Stimulated activated CD4-positive, alpha-beta T cell treated with anti-CD3 and anti-CD28 coated beads, Interleukin-1b, Interleukin-23, amount 100 ng/mL, for 24 hours (primary cell): Measurements from ENCODE around the gene ITIH4.

Experiments used
- DNase-seq, 4 experiments: peaks; one replicate each; pipeline ENCODE4 v3.0.0-alpha.2; 2020; ENCODE audit warnings: low read depth in 4 of 4, low spot score in 1 of 4

The ITIH4 gene

GRCh38 chr3:52849656-52850055, 19.2 kb upstream of the ITIH4 start:
- DNase-seq, result no peak

GRCh38 chr3:52848617-52849016, 18.1 kb upstream of the ITIH4 start:
- DNase-seq, result no peak

GRCh38 chr3:52847726-52848125, 17.3 kb upstream of the ITIH4 start:
- DNase-seq, result no peak

GRCh38 chr3:52847241-52847640, 16.8 kb upstream of the ITIH4 start:
- DNase-seq, result no peak

GRCh38 chr3:52846432-52846965, 16.0 kb upstream of the ITIH4 start:
- DNase-seq, result no peak

- DNase-seq, result peak in 1 of 4 experiments; percentile 8
Measured at GRCh38 chr3:52845691-52846431, 15.4 kb upstream of the ITIH4 start.

- no peak for DNase-seq
Measured at GRCh38 chr3:52845157-52845556, 14.7 kb upstream of the ITIH4 start.

- no peak for DNase-seq
Measured at GRCh38 chr3:52844290-52844975, 14.0 kb upstream of the ITIH4 start.

GRCh38 chr3:52843881-52844280, 13.4 kb upstream of the ITIH4 start:
- DNase-seq, result no peak

GRCh38 chr3:52843108-52843865, 12.8 kb upstream of the ITIH4 start:
- DNase-seq, result no peak

GRCh38 chr3:52842424-52842823, 12.0 kb upstream of the ITIH4 start:
- DNase-seq, result no peak

- no peak for DNase-seq
Measured at GRCh38 chr3:52841981-52842340, 11.5 kb upstream of the ITIH4 start.

- no peak for DNase-seq
Measured at GRCh38 chr3:52841211-52841980, 10.9 kb upstream of the ITIH4 start.

- DNase-seq, result no peak
Measured at GRCh38 chr3:52839892-52840545, 9.5 kb upstream of the ITIH4 start.

GRCh38 chr3:52839268-52839575, 8.8 kb upstream of the ITIH4 start:
- DNase-seq, result no peak

GRCh38 chr3:52838561-52839267, 8.2 kb upstream of the ITIH4 start:
- no peak for DNase-seq

GRCh38 chr3:52836986-52837385, 6.5 kb upstream of the ITIH4 start:
- no peak for DNase-seq

- no peak for DNase-seq
Measured at GRCh38 chr3:52836471-52836845, 6.0 kb upstream of the ITIH4 start.

GRCh38 chr3:52835766-52836470, 5.4 kb upstream of the ITIH4 start:
- DNase-seq, result no peak
